ENCODE results near the gene TLR2.

The TLR2 gene

GRCh38 chr4:153684182-153684970 is at the start of gene TLR2:
TSS of gene TLR2 (plus strand) at chr4:153684280. CDS start at chr4:153702908, 18,628 bp downstream.
- peak; percentile 69 to 76 for DNase-seq

GRCh38 chr4:153634738-153635353 is 49.2 kb upstream of the TLR2 start:
- peak in 1 of 2 donors; percentile 31 for DNase-seq

- no peak for DNase-seq
These were observed 48.2 kb upstream of the TLR2 start for GRCh38 chr4:153635846-153636245.

GRCh38 chr4:153637201-153637600 is 46.9 kb upstream of the TLR2 start:
- no peak for DNase-seq

- no peak for DNase-seq
These were observed 46.1 kb upstream of the TLR2 start for GRCh38 chr4:153638011-153638410.

- no peak for DNase-seq
These were observed 45.1 kb upstream of the TLR2 start for GRCh38 chr4:153638999-153639398.

GRCh38 chr4:153639833-153640802 is 44.0 kb upstream of the TLR2 start:
- DNase-seq = no peak

GRCh38 chr4:153641532-153641931 is 42.5 kb upstream of the TLR2 start:
- no peak for DNase-seq

- DNase-seq = peak in 1 of 2 donors; percentile 72
These were observed 40.4 kb upstream of the TLR2 start for GRCh38 chr4:153643406-153644383.

- DNase-seq = no peak
These were observed 38.9 kb upstream of the TLR2 start for GRCh38 chr4:153645183-153645582.

GRCh38 chr4:153646261-153646660 is 37.8 kb upstream of the TLR2 start:
- DNase-seq = no peak

- no peak for DNase-seq
These were observed 37.1 kb upstream of the TLR2 start for GRCh38 chr4:153646978-153647377.

GRCh38 chr4:153647975-153648374 is 36.1 kb upstream of the TLR2 start:
- no peak for DNase-seq

- DNase-seq = no peak
These were observed 34.5 kb upstream of the TLR2 start for GRCh38 chr4:153649572-153649991.

- DNase-seq = no peak
These were observed 33.0 kb upstream of the TLR2 start for GRCh38 chr4:153651116-153651515.

- DNase-seq = peak; percentile 53 to 78
These were observed 32.5 kb upstream of the TLR2 start for GRCh38 chr4:153651587-153651986.

GRCh38 chr4:153652051-153652784 is 31.9 kb upstream of the TLR2 start:
- DNase-seq = peak; percentile 14 to 71

GRCh38 chr4:153655002-153655541 is 29.0 kb upstream of the TLR2 start:
- no peak for DNase-seq

GRCh38 chr4:153655928-153656327 is 28.2 kb upstream of the TLR2 start:
- DNase-seq = peak; percentile 22 to 66

- peak in 1 of 2 donors; percentile 23 for DNase-seq
These were observed 22.8 kb upstream of the TLR2 start for GRCh38 chr4:153661215-153661822.
